Inflammatory macrophage treated with lipopolysaccharide for 4 hours (primary cell): Measurements from ENCODE around the gene TTC28.
A peak's percentile ranks its signal among the peaks of the same experiment; 100 is the strongest.
"Not testable (repeated sequence)": the region's sequence is repeated elsewhere in the genome, so short reads cannot be mapped to it uniquely, and the experiment has no call there.

Source experiments
- DNase-seq: peaks from one replicate; pipeline ENCODE4 v3.0.0-alpha.2; 2020

The TTC28 gene

DNA sequence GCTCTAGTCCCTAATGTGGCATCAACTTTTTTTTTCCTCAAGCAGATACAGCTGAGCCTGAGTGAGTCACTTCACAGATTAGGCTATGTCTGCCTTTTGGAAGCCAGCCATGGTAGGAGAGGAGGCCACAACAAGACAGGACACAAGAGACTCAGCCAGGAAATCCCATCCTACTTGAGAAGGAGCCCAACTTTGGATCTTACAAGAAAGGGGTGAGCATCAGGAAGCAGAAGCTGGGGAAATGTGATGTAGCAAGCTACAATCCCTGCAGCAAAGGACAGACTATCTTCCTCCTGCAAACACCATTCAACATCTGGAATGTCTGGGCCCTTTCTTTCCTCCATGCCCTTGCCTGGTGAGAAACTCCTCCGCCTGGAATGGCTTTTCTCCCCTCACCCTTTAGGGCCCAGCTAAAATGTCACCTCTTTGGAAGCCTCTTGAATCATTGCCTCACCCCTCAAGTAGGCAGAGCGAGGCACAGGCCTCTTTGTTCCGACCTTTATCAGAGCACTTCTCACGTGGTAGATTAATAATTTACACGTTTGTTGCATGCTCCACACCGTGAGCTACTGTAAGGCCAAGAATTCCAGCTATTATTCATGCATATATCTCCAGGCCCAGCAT is 604.2 kb downstream of the TTC28 start:
- DNase-seq, result no peak

DNA sequence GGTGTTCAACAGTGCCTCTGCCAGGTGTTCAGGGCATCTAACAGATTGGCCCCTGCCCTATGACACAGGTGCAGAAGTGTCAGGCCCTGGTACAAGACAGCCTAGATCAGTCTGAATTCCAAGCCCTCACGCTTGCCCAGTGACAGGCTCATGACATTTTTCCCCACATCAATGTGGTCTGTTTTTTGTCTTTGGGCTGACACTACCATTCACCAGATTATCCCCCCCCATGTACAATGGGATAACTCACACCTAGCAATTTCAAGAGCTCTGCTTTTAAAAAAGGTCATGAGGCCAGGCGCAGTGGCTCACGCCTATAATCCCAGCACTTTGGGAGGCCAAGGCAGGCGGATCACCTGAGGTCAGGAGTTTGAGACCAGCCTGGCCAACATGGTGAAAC is 605.1 kb downstream of the TTC28 start:
- DNase-seq, result no peak

DNA sequence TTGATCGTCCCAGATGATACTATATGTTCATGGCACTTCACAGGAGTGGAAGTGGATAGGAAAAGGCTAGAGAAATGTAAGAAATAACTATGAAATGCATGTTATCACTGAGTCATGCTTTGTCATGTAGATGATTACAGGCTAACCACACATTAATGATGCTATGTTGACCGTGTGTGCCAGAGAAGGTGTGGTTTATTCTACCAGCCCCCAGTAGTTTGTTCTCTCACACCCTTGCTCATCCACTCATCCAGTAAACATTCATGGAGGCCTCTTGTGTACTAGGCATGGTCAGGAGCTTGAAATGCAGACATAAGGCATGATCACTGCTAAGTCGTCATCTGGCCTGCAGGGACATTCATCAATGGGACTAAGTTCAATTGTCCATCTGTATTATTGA is 607.6 kb downstream of the TTC28 start:
- DNase-seq, result no peak

DNA sequence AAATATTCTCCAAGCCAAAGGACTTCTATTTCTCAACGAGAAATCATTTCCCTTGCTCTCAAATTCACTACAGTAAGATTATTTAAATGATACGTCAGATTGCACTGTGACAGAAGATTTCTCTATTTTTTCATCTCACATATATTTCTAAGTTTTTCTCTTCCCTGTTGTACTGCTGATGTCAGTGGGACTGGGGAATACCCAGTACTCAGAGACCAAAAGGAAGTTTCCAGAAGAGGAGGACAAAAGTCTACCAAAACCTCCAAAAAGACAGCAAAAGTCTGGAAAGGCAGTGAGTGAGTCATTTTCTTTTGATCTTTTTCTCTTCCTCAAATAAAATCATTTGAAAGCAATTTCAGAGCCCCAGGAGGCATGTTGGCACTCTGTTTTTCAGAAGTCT is 610.8 kb downstream of the TTC28 start:
- peak; percentile 1 for DNase-seq

DNA sequence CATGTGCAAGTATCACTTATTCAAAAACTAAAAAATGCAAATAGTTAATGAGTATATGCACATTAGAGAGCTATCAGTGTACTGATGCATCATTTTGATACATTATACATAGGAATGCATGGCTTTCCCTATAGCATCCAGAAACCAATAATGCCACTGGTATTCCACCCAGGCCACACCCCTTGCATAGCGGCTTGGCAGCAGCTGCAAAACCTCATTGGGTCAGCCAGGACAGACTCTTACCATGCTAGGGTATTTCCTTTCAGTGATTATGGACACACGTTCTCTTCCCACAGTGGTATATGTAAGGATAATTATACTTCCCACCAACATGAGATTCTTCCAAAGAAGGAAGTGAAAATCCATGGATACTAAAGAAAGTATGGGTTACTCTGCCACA is 614.7 kb downstream of the TTC28 start:
- DNase-seq, result no peak

DNA sequence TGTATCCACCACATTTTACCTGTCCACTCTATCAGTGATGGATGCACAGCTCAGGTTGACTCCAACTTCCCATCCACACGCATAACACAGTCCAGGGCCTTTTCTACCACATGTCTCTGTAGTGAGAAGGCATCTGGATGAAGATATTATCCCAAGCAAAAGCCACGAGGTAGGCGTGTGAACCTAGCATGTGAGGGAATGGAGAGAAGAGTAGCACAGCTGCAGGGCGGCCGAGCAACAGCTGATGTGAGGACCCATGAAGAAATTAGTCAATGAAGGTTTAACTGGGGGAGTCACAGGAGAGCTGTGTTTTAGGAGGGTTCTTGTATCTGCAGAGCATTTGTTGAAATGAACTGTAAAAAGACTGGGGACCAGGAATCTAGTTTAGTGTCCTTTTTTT is 616.0 kb downstream of the TTC28 start:
- no peak for DNase-seq

DNA sequence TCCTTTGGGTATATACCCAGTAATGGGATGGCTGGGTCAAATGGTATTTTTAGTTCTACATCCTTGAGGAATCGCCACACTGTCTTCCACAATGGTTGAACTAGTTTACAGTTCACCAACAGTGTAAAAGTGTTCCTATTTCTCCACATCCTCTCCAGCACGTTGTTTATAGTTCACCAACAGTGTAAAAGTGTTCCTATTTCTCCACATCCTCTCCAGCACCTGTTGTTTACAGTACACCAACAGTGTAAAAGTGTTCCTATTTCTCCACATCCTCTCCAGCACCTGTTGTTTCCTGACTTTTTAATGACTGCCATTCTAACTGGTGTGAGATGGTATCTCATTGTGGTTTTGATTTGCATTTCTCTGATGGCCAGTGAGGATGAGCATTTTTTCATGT is 619.0 kb downstream of the TTC28 start:
- DNase-seq, result not testable (repeated sequence)

DNA sequence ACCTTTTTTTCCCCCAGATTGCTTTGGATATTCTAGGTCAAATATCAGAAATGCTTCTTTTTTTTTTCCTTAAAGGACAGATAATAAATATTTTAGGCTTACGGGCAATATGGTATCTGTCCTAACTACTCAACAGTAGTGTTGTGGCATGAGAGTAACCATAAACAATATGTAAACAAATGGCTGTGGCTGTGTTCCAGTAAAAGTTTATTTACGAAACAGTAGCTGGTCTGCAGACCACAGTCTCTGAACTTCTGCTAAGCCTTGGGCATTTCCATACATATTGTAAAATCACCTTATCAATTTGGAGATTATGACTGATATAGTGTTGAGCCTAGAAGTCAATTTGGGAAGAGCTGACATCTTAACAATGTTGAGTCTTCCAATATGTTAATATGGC is 621.6 kb downstream of the TTC28 start:
- no peak for DNase-seq

DNA sequence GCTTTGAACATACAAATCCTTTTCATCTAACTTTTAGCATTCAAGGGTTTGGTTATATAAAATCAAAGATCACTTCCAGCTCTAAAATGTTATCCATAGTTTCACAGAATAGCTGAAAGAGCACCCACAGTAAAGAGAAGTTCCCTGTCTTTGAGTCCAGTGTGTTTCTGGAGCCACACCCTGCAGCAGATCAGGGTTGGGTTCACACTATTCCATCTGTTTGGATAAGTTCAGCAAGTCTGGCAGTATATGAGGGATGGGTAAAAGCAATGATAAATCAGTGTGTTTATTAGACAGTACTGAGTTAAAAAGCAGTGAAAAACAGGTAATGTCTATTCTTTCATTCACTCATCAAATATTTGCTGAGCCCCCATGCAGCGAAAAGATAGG is 624.8 kb downstream of the TTC28 start:
- no peak for DNase-seq

DNA sequence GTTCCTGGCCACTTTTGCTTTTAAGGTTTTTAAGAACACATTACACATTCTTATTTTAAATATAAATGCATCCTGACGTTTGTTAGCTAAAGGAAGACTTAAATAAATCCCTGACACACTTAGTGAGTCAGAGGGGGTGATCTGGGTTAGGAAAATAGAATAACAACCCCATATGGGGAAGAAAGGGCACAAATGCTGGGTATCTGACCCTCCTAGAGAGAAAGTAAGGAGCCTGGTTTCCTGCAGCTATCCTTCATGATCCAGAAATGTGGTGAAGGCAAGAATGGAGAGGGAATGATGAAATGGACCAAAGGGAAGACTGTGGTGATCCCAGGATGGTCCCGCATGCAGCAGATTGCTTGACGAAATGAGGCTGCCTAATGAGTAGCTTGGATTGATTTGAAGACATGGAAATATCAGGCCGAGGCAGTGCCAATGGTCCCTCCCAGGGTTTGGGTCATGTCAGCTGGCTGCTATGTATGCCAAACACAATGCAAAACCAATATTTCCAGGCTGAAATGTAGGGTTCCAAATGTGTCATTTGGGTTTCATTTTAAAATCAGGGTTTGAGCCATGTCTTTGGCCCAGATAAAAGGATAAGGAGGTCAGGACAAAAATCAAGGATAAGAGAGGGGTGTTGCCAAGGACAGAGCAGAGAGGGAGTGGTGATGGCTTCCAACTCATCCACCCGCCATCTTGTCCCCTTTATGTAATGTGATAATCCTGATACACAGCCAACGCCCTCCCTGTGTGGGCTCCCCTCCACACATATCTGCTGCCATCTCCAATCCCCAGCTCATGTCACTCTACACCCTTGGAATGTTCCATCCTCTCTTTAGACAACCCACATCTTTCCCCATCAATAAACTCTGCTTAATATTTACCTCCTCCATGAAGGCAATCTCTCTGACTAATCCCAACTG is 625.5 kb downstream of the TTC28 start:
- no peak for DNase-seq

DNA sequence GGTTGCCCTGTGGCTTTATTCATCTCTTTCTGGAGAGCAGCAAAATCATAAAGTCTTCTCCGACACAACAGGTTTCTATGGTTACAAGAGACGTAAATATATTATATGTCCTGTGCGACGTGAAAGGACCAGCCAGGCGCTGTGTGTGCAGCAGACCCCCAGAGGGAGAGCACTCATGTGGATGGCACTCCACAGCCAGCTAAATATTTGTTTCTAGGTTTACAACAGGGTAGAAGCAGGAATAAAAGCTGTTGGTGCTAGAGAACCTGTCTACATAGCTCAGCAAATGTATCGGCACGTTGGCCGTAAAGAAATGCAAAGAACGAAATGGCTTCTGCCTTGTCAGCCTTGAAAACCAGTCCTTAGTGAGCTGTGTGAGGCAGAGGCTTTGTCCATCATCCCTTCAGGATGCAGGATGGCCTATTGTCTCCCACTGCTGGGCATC is 626.8 kb downstream of the TTC28 start:
- no peak for DNase-seq

DNA sequence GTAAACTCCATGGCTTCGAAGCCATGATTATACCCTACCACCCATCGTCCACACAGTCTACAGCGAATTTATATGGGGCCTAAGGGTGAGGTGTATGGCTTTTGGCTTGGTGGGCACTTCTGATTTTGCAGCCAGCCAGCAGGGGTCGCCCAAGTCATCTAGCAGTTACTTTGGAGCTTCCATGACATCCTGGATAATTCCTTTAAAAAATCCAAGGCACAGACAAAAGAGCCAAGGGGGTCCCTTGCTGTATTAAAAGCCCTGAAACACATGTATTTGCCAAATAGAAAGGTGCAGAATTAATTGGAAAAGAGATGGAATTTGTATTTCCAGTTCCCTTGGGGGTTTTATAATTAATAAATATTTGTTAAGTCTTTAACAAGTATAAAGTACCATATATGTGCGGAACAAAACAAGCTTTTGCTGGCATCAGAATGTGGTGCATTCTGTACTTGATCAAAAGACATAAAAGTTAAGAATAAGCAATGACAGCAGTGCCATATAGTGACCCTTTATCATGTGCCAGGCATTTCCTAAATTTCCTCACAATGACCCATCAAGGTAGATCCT is 627.8 kb downstream of the TTC28 start:
- DNase-seq, result peak; percentile 43

DNA sequence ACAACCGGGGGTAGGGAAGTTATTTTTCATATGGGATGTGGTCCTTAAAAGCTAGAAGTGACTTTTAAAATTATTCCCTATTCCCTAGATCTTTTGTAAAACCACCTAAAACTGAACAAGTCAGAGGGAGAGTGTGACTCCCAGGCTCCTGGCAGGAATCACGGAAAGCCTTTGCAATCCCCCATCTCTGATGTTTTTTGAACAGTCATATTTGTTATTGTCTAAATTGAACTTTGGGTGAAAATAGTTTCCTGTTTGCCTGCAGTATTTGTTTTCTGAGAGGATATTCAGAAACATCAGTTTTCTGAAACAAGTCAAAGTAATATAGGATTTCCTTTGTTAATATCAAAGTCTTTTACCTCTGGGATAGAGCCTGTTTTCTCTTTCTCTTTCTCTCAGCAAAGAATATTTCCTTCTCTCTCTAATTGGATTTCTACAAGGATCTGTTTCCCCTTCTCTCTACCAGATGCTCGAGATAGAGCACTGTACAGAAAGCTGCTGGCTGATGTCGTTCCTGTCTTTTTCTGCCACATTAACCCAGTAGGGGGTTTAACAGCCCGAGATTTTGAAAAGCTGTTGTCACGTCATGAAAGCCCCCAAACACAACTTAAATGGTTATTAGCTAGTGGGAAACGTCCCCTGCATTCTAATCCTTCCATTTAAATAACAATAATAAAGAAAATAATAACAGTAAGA is 628.4 kb downstream of the TTC28 start:
- DNase-seq, result no peak

DNA sequence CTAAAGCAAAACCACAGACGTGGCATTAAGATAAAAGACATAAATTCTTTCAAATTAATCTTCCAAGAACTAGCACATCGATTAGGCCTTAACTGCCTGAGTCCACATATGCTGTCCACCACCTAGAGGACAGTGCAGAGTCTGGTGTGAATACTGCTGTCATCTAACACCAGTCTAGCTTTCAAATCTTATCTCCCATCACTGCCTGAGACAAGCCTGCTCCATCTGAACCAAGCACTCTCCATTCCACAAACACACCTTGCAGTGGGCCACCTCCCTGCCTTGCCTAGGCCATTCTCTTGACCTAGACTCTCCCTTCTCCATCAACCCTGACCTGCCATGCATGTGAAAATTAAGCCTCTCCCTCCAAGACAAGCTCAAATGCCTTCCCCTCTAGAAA is 631.1 kb downstream of the TTC28 start:
- no peak for DNase-seq

DNA sequence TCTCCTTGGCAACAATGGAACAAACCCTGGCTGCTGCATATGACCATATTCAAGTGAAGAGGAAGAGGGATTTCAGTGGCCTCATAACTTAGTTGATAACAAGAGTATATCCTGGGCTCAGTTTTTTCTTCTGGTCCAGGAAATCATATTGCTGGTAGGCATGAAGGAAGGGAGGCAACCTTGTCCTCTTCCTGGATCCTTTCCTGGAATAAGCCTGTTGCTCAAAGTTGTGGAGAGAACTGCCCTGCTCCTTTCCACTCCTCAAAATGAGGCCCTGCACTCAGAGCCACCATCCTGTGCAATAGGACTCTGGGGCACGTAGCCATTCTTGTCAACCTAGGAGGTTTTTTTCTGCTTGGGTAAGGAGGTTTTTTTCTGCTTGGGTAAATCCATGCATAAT is 631.9 kb downstream of the TTC28 start:
- DNase-seq, result no peak

DNA sequence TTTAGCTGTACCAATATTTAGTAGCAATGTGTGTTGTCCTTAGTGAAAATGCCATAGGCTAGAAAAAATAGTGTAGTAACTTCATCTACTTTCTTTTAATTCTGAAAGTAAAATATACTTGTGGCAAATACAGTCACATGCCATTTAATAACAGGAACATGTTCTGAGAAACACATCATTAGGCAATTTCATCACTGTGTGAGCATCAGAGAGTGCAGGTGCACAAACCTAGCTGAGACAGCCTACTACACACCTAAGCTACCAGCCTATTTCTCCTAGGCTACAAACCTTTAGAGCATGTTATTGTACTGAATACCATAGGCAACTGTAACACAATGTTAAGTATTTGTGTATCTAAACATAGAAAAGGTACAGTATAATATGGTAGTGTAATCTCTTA is 633.5 kb downstream of the TTC28 start:
- peak; percentile 16 for DNase-seq

DNA sequence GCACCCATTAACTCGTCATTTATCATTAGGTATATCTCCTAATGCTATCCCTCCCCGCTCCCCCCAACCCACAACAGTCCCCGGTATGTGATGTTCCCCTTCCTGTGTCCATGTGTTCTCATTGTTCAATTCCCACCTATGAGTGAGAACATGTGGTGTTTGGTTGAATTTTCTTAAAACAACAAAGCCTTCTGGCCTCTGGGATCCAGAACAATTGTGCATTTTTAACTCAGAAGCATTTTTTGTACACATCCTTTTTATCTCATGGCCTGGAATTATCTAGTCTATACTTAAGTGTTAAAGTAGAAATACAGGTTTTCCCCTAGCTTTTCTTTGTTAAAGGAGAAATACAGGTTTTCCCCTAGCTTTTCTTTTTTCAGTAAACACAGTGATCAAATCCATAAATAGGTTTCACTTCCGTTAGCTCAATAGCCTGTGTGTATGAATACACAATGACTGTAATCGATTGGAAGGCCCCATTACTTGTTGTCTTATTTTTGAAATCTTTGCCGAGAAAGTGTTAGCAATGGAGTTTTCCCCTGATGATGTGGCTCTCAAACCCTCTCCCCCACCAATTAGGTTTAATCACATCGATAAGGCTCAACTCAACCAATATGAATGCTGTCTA is 635.0 kb downstream of the TTC28 start:
- DNase-seq, result no peak

DNA sequence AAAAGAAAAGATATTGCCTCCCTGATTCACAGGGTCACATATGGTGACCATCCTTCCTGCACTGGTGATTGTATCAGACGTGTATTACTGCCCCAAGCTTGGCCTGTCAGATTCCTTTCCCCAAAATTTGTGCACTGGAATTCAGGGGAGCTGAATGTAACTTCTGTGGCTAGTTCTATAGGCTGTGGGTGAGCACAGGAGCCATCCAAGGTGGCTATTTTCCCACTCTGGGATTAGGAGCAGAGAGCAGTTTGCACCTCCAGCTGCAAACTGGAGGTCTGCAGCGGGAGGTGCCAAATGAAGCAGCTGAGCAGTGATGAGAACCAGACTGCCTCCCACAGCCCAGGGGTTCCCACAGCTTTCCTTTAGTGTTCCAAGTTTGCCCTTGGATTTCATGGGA is 636.4 kb downstream of the TTC28 start:
- no peak for DNase-seq

DNA sequence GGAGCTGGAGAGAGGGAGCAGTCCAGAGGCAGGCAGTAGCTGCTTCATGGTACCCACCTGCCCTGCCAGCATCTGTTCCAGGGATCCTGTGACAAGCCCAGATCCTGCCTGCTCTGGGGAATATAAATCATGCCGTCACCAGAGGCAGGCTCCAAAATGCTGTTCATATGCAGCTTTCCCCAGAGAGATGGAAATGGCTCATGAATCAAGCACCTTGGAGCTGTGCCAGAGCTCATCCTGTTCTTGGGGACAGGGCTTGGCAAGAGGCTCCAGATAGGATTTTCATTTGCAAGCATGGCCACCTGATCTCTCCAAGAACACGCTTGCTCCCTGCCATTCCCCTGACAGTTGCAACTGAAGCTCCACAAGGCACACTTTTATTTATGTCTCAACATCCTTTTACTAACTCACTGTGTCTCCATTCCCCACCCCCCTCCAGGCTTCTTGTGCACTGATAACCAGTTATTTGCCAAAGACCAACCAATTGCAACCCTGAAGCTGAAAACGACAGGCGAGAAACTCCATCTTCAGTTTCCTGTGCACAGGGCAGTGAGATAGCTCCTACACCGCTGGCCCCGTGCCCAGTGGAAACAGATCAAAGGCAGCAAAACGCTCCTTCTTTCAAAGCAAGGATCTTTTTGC is 644.8 kb downstream of the TTC28 start:
- DNase-seq, result no peak

DNA sequence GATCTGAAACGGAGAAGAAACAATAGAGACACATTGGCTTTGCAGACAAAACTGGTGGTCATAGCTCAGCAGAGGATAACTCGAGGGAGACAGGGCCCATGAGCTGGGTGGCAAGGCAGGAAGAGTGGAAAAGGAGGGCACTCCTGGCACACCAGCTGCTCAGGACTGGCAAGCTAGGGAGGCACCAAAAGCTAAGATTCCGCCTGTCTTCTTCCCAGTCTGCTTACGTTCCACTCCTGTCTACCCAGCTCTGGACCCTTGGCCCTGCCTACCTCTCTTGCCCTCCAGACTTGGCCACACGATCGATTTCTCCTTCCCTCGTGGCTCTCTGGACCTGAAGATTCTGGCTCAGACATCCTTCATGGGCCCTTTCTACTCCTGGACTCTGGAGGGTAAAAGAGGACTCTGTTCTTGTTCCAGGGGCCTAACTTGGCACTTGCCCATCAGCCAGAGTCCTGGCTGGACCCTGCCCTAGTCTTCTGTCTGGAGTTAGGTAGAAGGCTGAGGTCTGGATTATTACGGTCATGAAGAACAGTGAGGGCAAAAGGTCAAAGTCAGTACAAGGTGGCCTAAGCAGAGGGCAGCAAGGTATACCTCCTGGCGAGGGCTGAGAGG is 645.4 kb downstream of the TTC28 start:
- DNase-seq, result no peak

DNA sequence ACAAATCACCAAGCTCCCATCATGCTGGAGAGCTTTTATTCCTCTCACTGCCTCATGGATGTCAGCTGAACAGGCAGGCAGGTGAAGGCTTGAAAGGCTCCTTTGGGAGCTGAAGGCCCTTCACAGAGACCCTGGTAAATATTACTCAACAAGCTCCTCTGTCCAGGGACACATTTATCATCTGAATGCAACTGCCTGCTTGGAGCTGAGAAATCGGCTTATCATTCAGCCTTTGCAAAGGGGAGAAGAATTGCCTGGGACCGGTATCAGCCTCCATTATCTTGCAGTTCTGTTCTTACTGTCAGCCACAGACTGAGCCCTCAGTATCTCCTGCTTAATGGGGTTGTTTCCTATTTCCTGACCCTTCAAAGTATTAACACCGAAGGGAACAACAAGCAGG is 646.8 kb downstream of the TTC28 start:
- no peak for DNase-seq

DNA sequence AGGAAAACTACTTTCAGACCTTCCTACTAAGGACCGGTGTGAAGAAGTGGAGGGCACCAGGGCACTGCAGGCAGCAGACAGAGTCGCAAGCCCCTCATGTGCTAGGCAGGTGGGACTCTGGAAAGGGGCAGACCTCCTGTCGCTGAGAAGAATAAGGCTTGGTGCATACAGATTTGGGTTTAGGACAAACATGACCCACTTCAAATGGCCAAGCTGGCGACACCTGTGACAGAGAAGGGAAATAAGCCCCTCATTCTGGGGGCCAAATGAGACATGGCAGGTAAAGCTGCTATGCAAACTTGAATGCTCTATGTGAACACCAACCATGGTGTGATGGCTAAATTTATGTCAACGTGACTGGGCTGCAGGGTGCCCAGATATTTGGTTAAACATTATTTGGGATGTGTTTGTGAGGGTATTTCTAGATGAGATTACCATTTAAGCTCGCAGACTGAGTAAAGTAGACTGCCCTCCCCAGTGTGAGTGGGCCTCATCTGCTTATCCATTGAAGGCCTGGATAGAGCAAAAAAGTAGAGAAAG is 648.2 kb downstream of the TTC28 start:
- DNase-seq, result no peak
